Body of pancreas (tissue), 4 donors: ENCODE measurements around the gene FOXO3. TPM values are rescaled to one million over a fixed set of nuclear protein-coding genes. Genes with fewer than 3 reads are reported as not detected.

Source experiments
- ATAC-seq: fragments of 150-250 bp; one replicate; pipeline ENCODE4 v1.9.1; 2016
- DNase-seq, 4 donors: peaks; one replicate each; pipeline ENCODE4 v3.0.0-alpha.2; 2019
- H3K27ac ChIP-seq, 4 donors: fragments of 200-600 bp; sonication (generic); 1 replicate in 3 of 4; 2 replicates in 1 of 4; pipeline versions ENCODE4 v1.5.1 to v1.6.1; 2016 to 2019; ENCODE audit warnings: mild to moderate bottlenecking in 1 of 4, mixed read lengths in 1 of 4, moderate library complexity in 1 of 4
- H3K27me3 ChIP-seq, 2 donors: fragments of 200-600 bp; sonication (generic); one replicate each; pipeline ENCODE4 v1.6.0; 2016; ENCODE audit warnings: mild to moderate bottlenecking in 1 of 2
- H3K36me3 ChIP-seq, 2 donors: fragments of 200-600 bp; sonication (generic); replicated peaks in 1 of 2; 2 replicates each; pipeline ENCODE4 v1.5.1; 2016; ENCODE audit warnings: low read depth in 2 of 2; ENCODE audit not compliant: insufficient read depth in 1 of 2
- H3K4me1 ChIP-seq: fragments of 200-600 bp; sonication (generic); one replicate; pipeline ENCODE4 v1.6.0; 2016
- H3K4me3 ChIP-seq, 2 donors: fragments of 200-600 bp; sonication (generic); 1 replicate in 1 of 2; 2 replicates in 1 of 2; pipeline ENCODE4 v1.5.1; 2016 to 2019
- H3K9me3 ChIP-seq, 3 donors: fragments of 200-600 bp; sonication (generic); 1 replicate in 2 of 3; 2 replicates in 1 of 3; pipeline ENCODE4 v1.5.1; 2016
- CTCF ChIP-seq, 7 experiments: fragments of 450-650 bp in 4 of 7; fragments of 200-600 bp in 3 of 7; sonication (generic) in 3 of 7; IDR thresholded peaks; one replicate each; pipeline ENCODE4 v1.5.1; 2016 to 2019; ENCODE audit warnings: antibody characterized with exemption in 7 of 7
- POLR2A ChIP-seq, 3 donors: fragments of 450-650 bp; IDR thresholded peaks; one replicate each; pipeline ENCODE4 v1.6.1; 2016; ENCODE audit warnings: antibody characterized with exemption in 3 of 3, mild to moderate bottlenecking in 2 of 3
- WGBS, 2 donors: methylation state at CpG; one replicate each; pipeline ENCODE4 v1.1.5; 2017; 5-methylcytosine and 5-hydroxymethylcytosine counted together
- intact Hi-C: fragments of 100-400 bp; cut with DNase I; formaldehyde crosslinking; loops from one replicate; pipeline ENCODE4 v1.15.1; 2023
- total RNA-seq, 2 donors: library from RNA; depleted of rRNA; stranded (reverse); fragments of >200 nt; gene quantifications; one replicate each; pipeline ENCODE4 v1.1.0, GENCODE V29; 2016

FOXO3 gene
- total RNA-seq, 2 donors from 2014 or later: 62.8 to 69.5 TPM

- Histone ChIP-seq H3K36me3 (no peaks in the 10 kb centered on the region), H3K27ac (no peak overlapping the region), H3K4me1 (peaks cover 11% of the 10 kb centered on the region), H3K4me3 (no peak overlapping the region), H3K27me3 (no peaks in the 10 kb centered on the region), H3K9me3 (no peaks in the 10 kb centered on the region)
- intact Hi-C loops: loop anchor here (5.0 kb wide), 2 partner anchors 348 to 528 kb away; no protein-coding TSS in a partner anchor
- DNase-seq (no peak), ATAC-seq (no peak)
- TF ChIP-seq CTCF (IDR thresholded peaks at IDR 0.05) (no peak), POLR2A (IDR thresholded peaks at IDR 0.05) (no peak)
- 63 to 68% methylated on average over 3 of the region's 3 CpGs for WGBS, 2 donors
Measured at GRCh38 chr6:108544606-108545005, 16.1 kb upstream of the FOXO3 start.

GRCh38 chr6:108546079-108547049, 14.4 kb upstream of the FOXO3 start:
- ATAC-seq: no peak

GRCh38 chr6:108549241-108549640, 11.5 kb upstream of the FOXO3 start:
- 83 to 87% methylated on average over 1 of the region's 1 CpG for WGBS, 2 donors
- DNase-seq: no peak
- intact Hi-C loops: loop anchor here (5.0 kb wide), 1 partner anchor 523 kb away; no protein-coding TSS in a partner anchor
- no peaks in the 10 kb centered on the region for H3K9me3 ChIP-seq
- ATAC-seq: no peak
- no peak overlapping the region for H3K4me3 ChIP-seq
- no peak for TF ChIP-seq POLR2A (IDR thresholded peaks at IDR 0.05)
- no peak for TF ChIP-seq CTCF (IDR thresholded peaks at IDR 0.05)
- H3K27ac ChIP-seq: no peak overlapping the region
- no peaks in the 10 kb centered on the region for H3K36me3 ChIP-seq
- no peaks in the 10 kb centered on the region for H3K4me1 ChIP-seq
- H3K27me3 ChIP-seq: no peaks in the 10 kb centered on the region

More at GRCh38 chr6:108546079-108547049, 14.4 kb upstream of the FOXO3 start:
- WGBS, 2 donors: 67 to 80% methylated on average over 6 of the region's 6 CpGs
- H3K4me1 ChIP-seq: peaks cover 10% of the 10 kb centered on the region
- TF ChIP-seq CTCF (IDR thresholded peaks at IDR 0.05) (no peak), POLR2A (IDR thresholded peaks at IDR 0.05) (no peak)
- H3K9me3 ChIP-seq: no peaks in the 10 kb centered on the region
- no peak for DNase-seq
- H3K27me3 ChIP-seq: no peaks in the 10 kb centered on the region
- intact Hi-C loops: loop anchor here (5.0 kb wide), 1 partner anchor 526 kb away; no protein-coding TSS in a partner anchor
- H3K36me3 ChIP-seq: no peaks in the 10 kb centered on the region
- no peak overlapping the region for H3K4me3 ChIP-seq
- no peak overlapping the region for H3K27ac ChIP-seq

- Histone ChIP-seq H3K4me1 (no peaks in the 10 kb centered on the region), H3K27ac (no peak overlapping the region), H3K36me3 (no peaks in the 10 kb centered on the region), H3K27me3 (no peaks in the 10 kb centered on the region), H3K9me3 (no peaks in the 10 kb centered on the region), H3K4me3 (no peak overlapping the region)
- ATAC-seq (no peak), DNase-seq (no peak)
- TF ChIP-seq CTCF (IDR thresholded peaks at IDR 0.05) (no peak), POLR2A (IDR thresholded peaks at IDR 0.05) (no peak)
- WGBS, 2 donors: 66 to 81% methylated on average over 3 of the region's 3 CpGs
- intact Hi-C loops: loop anchor here (5.0 kb wide), 1 partner anchor 523 kb away; no protein-coding TSS in a partner anchor
Measured at GRCh38 chr6:108549741-108550140, 11.0 kb upstream of the FOXO3 start.
